ENCODE results near the gene RAB38. TPM values are rescaled to one million over a fixed set of nuclear protein-coding genes. Genes with fewer than 3 reads are reported as not detected.

Gene RAB38
- polyA plus RNA-seq, 3 donors from 2014 or later: 7.0 to 11.8 (median 11.5) TPM

DNA sequence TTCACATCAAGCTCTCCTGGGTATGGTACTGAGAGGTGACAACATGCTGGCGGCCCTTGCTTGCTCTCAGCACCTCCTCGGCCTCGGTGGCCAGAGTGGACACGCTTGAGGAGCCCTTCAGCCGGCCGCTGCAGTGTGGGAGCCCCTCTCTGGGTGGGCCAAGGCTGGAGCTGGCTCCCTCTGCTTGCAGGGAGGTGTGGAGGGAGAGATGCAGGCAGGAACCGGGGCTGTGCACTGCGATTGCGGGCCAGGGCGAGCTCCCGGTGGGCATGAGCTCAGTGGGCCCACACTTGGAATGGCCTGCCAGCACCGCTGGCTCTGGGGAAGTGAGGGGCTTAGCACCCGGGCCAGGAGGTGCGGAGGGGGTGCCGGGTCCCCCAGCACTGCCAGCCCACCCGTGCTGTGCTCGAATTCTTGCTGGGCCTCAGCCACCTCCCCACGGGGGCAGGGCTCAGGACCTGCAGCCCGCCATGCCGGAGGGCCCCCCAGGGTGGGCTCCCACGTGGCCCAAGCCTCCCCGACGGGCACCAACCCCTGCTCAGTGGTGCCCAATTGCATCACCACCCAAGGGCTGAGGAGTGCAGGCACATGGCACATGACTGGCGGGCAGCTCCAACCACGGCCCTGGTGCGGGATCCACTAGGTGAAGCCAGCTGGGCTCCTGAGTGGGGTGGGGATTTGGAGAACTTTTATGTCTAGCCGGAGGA, 106.2 kb downstream of the RAB38 start:
- Mint-ChIP-seq H3K4me3 (no peak overlapping the region), H3K27ac (no peak overlapping the region), H3K27me3 (ENCODE audit: low read depth in 3 of 3) (peaks cover 6 to 12% (median 8%) of the 10 kb centered on the region in 3 donors), H3K9me3 (peaks cover 6 to 28% (median 8%) of the 10 kb centered on the region in 6 donors), H3K4me1 (no peaks in the 10 kb centered on the region), H3K36me3 (peaks cover 0 to 8% (median 0%) of the 10 kb centered on the region in 3 donors)
- DNase-seq: no peak

DNA sequence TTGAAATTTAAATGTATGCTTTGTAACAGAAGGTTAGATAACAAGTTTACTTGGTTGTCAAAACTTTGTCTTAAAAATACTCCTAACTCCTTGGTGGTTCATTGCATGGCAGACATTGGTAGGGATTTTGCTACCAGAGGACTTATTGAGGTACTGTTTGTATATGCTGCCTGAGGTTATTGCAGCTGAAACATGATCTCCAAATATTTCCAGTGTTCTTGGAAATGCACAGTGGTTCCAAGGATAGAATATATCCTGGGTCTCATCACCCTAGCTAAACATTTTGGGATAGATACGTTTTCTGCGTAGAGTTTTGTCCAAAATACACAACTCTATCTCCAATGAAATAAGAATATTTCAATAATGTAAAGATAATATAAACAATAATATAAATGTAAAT, 109.2 kb downstream of the RAB38 start:
- no peak overlapping the region for H3K4me3 Mint-ChIP-seq
- H3K27me3 Mint-ChIP-seq (ENCODE audit: low read depth in 3 of 3): peaks cover 0 to 19% (median 5%) of the 10 kb centered on the region in 3 donors
- no peaks in the 10 kb centered on the region for H3K36me3 Mint-ChIP-seq
- H3K27ac Mint-ChIP-seq: no peak overlapping the region
- no peak for DNase-seq
- H3K4me1 Mint-ChIP-seq: no peaks in the 10 kb centered on the region
- H3K9me3 Mint-ChIP-seq: peaks cover 0 to 10% (median 0%) of the 10 kb centered on the region in 6 donors

DNA sequence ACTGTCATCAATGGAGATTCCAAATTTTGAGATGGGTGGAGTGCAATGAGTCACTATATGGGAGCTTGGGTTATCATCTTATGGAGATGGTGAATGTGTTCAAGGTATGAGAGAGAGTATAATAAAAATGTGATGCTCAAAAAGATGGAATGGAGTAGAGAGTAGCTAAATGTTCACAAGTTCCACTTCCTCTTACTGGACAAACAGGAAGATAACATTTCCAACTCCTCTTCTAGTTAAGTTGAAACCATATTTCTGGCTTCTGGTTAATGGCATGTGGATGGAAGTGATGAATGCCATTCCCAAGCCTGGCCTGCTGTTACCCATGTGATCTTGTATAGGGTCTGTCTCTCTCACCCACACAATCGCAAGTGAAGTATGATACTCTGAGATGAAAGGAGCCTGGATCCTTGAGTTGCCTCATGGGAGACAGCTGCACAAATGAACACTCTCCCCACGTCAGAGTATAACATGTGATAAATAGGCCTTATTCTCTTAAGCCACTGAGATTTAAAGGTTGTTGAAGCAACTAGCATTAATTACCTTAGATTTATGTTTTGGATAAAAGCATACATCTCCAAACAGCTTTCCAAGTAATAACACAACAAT, 111.0 kb downstream of the RAB38 start:
- Mint-ChIP-seq H3K36me3 (no peaks in the 10 kb centered on the region), H3K4me1 (no peaks in the 10 kb centered on the region), H3K27me3 (ENCODE audit: low read depth in 3 of 3) (peaks cover 0 to 17% (median 5%) of the 10 kb centered on the region in 3 donors), H3K4me3 (no peak overlapping the region), H3K9me3 (no peaks in the 10 kb centered on the region), H3K27ac (no peak overlapping the region)
- no peak for DNase-seq

Other genes starting within 250 kb of the RAB38 start
- 100 to 1,000 TPM; 389 to 655 (median 558) TPM for gene CTSC, start 162.3 kb upstream of the RAB38 start, polyA plus RNA-seq

Measured in immature natural killer cell (primary cell).